Stromal cell of bone marrow (primary cell): ENCODE measurements around the gene RGMA.
A peak's percentile ranks its signal among the peaks of the same experiment; 100 is the strongest.
"Not testable (repeated sequence)": the region's sequence is repeated elsewhere in the genome, so short reads cannot be mapped to it uniquely, and the experiment has no call there.

Experiments used
- DNase-seq: peaks from one replicate; pipeline ENCODE4 v3.0.0-alpha.2; 2012; ENCODE audit warnings: low read depth

Gene RGMA

GRCh38 chr15:93047621-93048425, 41.2 kb downstream of the RGMA start:
- no peak for DNase-seq

GRCh38 chr15:93046721-93047120, 42.3 kb downstream of the RGMA start:
- DNase-seq, result no peak

DNA sequence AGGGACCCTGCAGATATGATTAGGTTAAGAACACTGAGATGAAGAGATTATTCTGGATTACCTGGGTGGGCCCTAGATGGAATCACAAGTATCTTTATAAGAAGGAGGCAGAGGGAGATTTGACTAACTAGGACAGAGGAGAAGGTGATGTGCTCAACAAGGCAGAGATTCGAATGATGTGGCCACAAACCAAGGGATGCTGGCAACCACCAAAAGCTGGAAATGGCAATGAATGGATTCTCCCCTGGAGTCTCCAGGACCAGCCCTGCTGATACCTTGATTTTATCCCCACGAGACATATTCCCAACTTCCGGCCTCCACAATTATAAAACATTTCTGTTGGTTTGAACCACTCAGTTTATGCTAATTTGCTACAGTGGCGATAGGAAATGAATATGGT, 42.9 kb downstream of the RGMA start:
- no peak for DNase-seq

GRCh38 chr15:93045191-93045785, 43.7 kb downstream of the RGMA start:
- no peak for DNase-seq

GRCh38 chr15:93044301-93045190, 44.5 kb downstream of the RGMA start:
- DNase-seq, result no peak

DNA sequence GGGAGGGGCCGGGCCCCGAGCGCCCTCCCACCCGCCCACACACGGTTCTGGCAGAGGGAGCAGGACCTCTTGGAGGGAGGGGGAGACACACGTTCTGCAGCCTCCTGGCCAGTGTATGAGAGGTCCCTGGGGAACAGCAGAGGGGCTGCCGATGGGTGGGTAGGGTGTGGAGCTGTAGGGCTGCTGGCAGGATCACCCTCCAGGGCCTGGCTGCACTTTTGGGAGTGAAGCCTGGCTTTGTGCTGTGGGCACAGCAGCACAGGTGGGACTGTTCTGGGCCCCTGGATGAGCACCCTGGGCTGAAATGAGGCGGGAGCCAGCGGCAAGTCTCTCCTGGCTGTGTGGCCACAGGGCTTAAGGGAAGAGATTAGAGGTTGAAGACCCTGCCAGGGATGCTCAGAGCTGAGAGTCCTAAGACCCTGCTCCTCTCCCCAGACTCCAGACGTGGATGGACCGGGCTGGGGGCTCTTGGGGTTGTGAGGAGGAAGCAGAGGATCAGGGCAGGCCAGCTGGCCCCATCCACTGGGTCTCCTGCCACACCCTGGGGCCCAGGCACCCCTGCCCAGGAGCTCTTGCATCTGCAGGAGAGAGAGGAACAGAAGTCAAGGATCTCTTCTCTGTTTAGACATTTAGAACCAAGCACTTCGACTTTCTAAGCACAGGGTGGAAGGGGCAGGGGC, 45.2 kb downstream of the RGMA start:
- no peak for DNase-seq

- DNase-seq, result no peak
Measured at GRCh38 chr15:93042691-93043378, 46.2 kb downstream of the RGMA start.

DNA sequence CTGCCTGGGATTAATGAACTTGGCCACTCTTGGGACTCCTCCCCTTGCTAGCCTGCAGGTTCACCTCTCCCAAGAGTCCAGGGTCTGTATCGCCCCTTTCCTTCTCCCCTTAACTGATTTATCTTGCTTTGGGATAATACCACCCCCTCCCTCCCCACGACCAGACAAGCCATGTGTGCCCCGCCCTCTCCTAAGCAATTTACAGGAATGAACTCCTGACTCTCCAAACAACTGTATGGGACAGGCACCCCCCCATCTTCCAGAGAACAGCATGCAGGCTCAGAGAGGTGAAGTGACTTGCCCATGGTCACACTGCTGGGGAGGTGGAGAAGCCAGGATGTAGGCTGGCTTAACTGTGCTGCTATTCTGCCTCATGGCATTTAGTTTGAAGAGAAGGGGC, 46.8 kb downstream of the RGMA start:
- no peak for DNase-seq

DNA sequence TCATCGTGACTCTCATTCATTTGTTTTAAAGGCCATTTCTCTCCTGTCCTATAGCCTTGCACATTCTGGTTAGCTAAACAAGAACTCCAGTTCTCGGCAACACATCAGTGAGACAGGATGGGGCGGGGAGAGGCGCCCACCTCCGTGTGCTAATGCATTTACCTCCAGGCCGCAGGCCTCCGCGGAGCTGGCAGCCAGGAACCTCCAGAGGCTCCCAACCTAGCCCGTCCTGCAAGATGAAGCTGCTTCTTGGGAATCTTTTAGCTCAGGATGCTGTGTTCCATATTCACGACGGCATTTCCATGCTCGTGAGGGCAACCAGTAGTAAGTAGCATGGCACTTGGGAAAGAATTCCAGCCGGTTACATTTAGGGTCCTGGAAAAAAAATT, 47.9 kb downstream of the RGMA start:
- no peak for DNase-seq

- DNase-seq, result no peak
Measured at GRCh38 chr15:93040288-93041158, 48.5 kb downstream of the RGMA start.

GRCh38 chr15:93039562-93040287, 49.3 kb downstream of the RGMA start:
- not testable (repeated sequence) for DNase-seq

GRCh38 chr15:93037820-93038705, 50.9 kb downstream of the RGMA start:
- no peak for DNase-seq

DNA sequence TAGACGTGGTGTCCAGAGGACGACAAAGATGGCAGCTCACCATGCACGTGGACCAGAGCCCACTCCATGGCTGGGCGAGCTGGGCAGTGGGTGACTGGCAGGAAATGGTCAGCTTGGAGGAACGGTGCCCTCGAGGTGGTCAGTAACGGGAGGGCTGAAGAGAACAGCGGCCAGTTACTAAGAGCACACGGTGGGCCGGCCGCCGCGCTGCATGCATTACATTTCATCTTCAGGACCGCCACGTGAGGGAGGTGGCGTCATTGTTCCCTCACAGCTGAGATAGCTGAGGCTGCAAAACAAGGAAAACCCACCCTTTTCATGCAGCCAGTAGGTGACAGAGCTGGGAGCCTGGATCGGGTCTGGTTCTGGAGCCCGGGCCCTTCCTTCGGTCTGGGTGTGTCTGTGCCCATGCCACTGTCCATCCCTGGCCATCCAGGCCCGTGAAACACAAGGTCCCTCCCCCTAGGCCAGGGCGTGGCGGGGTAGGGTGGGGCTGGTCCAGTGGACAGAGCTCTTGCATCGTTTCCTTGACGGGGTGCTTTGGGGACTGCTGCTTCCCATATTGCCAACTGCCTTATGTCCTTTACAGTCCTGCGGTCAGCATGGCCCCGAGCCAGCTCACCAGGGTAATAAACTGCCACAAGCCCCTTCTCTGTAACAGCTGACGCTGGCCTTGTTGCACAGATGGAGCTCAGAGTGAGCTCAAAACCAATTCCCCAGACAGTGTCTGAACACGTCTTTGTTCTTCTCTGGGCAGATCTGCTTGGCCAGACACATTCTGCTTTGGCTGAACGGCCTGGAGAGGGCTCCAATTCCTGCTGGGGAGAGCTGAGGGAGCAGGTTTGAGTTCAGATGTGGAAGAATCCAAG, 51.8 kb downstream of the RGMA start:
- peak; percentile 38 for DNase-seq

DNA sequence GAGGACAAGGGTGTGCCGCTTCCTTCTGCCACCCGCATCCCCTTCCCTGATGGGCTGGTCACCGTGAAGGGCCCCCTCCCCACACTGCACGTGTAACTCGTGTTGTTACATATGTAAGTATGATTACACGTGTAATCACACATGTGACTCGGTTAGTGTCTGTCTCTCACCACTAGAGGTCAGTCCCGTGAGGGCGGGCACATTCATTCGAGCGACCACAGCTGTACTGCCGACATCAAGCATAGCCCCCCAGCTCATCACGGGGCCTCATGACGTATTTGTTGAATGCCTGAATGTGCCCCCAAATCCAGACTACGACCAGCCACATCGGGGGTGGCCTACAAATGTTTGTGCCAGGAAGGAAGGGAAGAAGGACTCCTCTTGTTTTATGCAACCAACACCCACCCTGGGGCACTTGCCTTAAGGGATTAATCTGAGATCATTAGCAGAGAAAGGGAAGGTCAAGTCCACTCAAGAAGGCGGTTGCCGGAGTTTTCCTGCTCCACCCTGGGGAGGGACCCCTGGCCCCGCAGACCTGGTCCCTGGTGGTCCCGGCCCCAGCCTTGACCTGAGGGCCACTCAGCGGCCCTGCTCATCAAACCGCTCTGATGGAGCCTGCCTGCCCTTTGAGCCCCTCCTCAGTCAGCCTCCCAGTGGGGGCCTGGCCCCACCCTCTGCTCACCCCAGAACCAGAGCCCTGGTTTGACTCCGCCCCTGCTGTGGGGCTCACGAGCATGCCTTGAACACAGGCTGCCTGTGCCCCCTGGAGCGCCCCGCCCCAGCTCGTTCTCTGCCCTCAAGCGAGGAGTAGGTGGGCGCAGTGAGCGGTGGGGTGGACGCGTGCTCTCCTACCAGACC, 52.8 kb downstream of the RGMA start:
- no peak for DNase-seq

GRCh38 chr15:93035092-93035915, 53.7 kb downstream of the RGMA start:
- no peak for DNase-seq

GRCh38 chr15:93034512-93034911, 54.5 kb downstream of the RGMA start:
- no peak for DNase-seq
